ENCODE data around the gene NUDT11. TPM values are rescaled to one million over a fixed set of nuclear protein-coding genes. Genes with fewer than 3 reads are reported as not detected.
"Not testable (repeated sequence)": the region's sequence is repeated elsewhere in the genome, so short reads cannot be mapped to it uniquely, and the experiment has no call there.

Gene NUDT11
- total RNA-seq, result 0.14 TPM
- long read RNA-seq, result 0 reads

DNA sequence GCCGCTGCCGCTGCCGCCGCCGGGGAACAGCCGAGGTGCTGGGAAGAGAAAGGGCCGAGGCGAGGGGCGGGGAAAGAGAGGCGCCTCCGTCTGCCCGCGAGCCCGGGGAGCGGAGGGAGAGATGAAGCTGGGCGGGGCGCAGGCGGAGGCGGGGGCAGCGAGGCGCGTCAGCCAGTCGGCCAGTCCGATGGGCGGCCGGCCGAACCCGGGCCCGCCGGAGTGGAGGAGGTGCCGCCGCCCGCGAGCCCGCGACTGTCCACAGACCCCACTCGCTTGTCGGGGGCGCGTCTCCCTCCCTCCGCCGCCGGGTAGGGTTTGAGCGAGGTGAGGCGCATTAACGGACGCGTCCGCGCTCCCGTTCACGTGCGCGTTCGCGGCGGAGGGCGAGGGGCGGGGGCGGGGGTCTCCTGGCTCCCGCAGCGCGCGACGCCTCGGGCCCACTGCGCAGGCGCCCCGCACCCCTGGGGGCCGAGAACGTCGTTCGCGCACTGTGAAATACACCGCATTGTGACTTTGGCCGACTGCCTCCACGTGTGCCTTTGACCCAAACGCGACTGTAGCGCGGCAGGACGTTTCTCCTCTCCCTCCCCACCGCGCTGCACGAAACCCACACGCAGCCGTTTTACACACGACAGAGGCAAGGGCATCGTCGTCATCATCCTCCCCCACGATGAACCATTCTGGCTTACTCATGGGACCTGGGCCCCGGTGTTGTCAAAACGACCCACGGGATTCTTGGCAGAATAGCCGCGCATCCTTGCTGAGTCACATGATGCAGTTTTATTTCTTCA, at the start of gene NUDT11:
Gene NUDT11 (minus strand): TSS at position 92 of the 791 bp plus-strand sequence. CDS start 148 bp downstream, outside the sequence.
- peak; percentile 48 for DNase-seq
- Histone ChIP-seq H3K27ac (replicated peaks) (no peak within 1 kb of the TSS), H3K27me3 (ENCODE audit: low read depth) (peaks cover 44% of the 10 kb centered on the region), H3K36me3 (no peaks in the 10 kb centered on the region), H3K9me3 (replicated peaks) (no peaks in the 10 kb centered on the region), H3K4me3 (peak within 1 kb of the TSS; percentile 66), H3K4me1 (no peaks in the 10 kb centered on the region)
- no peak for TF ChIP-seq CTCF (IDR thresholded peaks at IDR 0.05; ENCODE audit: borderline replicate concordance)
- intact Hi-C loops (cut with micrococcal nuclease), result no loop called here

- Histone ChIP-seq H3K27me3 (ENCODE audit: low read depth) (no peaks in the 10 kb centered on the region), H3K4me1 (no peaks in the 10 kb centered on the region), H3K27ac (replicated peaks) (no peak overlapping the region), H3K9me3 (replicated peaks) (no peaks in the 10 kb centered on the region), H3K36me3 (no peaks in the 10 kb centered on the region), H3K4me3 (no peak overlapping the region)
- no peak for TF ChIP-seq CTCF (IDR thresholded peaks at IDR 0.05; ENCODE audit: borderline replicate concordance)
- no peak for DNase-seq
- intact Hi-C loops (cut with micrococcal nuclease), result no loop called here
These were observed 24.0 kb upstream of the NUDT11 start for GRCh38 chrX:51520393-51520792.

GRCh38 chrX:51519131-51519530, 22.7 kb upstream of the NUDT11 start:
- DNase-seq; H3K27me3 ChIP-seq (ENCODE audit: low read depth); H3K36me3 ChIP-seq; H3K9me3 ChIP-seq (replicated peaks); H3K27ac ChIP-seq (replicated peaks); H3K4me1 ChIP-seq; H3K4me3 ChIP-seq; intact Hi-C loops (cut with micrococcal nuclease): not testable (repeated sequence)

- DNase-seq, result no peak
- Histone ChIP-seq H3K36me3 (no peaks in the 10 kb centered on the region), H3K27ac (replicated peaks) (no peak overlapping the region), H3K27me3 (ENCODE audit: low read depth) (no peaks in the 10 kb centered on the region), H3K4me1 (no peaks in the 10 kb centered on the region), H3K9me3 (replicated peaks) (no peaks in the 10 kb centered on the region), H3K4me3 (no peak overlapping the region)
- intact Hi-C loops (cut with micrococcal nuclease), result no loop called here
- no peak for TF ChIP-seq CTCF (IDR thresholded peaks at IDR 0.05; ENCODE audit: borderline replicate concordance)
These were observed 11.2 kb upstream of the NUDT11 start for GRCh38 chrX:51507551-51507950.

DNA sequence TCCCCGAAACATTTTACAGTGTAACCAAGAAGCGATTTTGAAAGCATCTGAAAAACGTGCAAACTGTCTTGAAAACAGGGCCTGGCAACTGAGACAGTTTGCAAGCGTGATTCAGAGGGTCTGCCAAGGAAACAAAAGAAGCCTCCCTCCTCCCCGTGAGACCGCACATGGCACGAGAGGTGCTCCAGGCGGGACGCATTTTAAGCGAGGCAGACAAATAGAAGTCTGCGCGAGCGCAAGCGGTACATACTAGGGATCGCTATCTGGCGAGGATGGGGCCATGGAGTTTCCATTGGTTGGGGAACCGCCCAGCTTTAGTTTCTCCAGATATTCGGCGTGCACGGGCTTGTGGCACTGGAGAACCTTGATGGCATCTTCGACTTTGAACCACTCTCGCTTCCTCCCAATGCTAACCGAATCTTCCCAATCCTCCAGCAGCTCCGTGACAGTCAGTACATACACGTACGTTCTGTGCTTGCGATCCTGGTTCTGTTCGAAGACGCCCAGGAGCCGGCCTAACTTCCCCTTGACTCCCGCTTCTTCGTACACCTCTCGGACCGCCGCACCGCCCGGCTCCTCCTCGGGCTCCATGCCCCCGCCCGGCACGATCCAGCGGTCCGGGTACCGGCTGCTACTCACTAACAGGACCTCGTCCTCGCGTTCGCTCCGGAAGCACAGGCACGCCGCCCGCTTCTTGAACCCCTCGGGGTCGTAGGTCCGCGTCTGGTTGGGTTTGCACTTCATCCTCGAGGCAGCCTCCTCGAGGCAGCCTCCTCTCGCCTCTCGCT, 497 bp downstream of the NUDT11 start:
- H3K9me3 ChIP-seq (replicated peaks); H3K36me3 ChIP-seq; H3K27ac ChIP-seq (replicated peaks); H3K4me1 ChIP-seq; intact Hi-C loops (cut with micrococcal nuclease); DNase-seq: not testable (repeated sequence)
- Histone ChIP-seq H3K4me3 (peak overlapping the region; percentile 66), H3K27me3 (ENCODE audit: low read depth) (peaks cover 51% of the 10 kb centered on the region)

GRCh38 chrX:51494409-51494808, 2.0 kb downstream of the NUDT11 start:
- Histone ChIP-seq H3K36me3 (no peaks in the 10 kb centered on the region), H3K27me3 (ENCODE audit: low read depth) (peaks cover 55% of the 10 kb centered on the region), H3K9me3 (replicated peaks) (no peaks in the 10 kb centered on the region), H3K4me3 (no peak overlapping the region), H3K27ac (replicated peaks) (no peak overlapping the region), H3K4me1 (no peaks in the 10 kb centered on the region)
- intact Hi-C loops (cut with micrococcal nuclease), result no loop called here
- DNase-seq, result no peak
- TF ChIP-seq CTCF (IDR thresholded peaks at IDR 0.05; ENCODE audit: borderline replicate concordance), result no peak

Measured in left ventricle myocardium inferior (tissue), 1 donor.